Activated B cell treated with CpG ODN at 0.5 μM for 24 hours (primary cell): ENCODE data around the gene GSDME. TPM values are rescaled to one million over a fixed set of nuclear protein-coding genes. Genes with fewer than 3 reads are reported as not detected.

ENCODE experiments used
- ATAC-seq: fragments of 200-7000 bp; cut with Tn5 transposase; one replicate; pipeline ENCODE4 v1.10.0; 2021; ENCODE audit warnings: low read depth, mild to moderate bottlenecking, moderate library complexity
- CTCF ChIA-PET: fragments of 350-600 bp; sonication (Branson Sonifier 250); formaldehyde crosslinking; loops from one replicate; lab custom pipeline; 2021; ENCODE audit warnings: antibody characterized with exemption; lab: Charles Lee
- POLR2A ChIA-PET: fragments of 350-600 bp; sonication (Branson Sonifier 250); formaldehyde crosslinking; loops from one replicate; lab custom pipeline; 2021; ENCODE audit warnings: antibody characterized with exemption; lab: Charles Lee
- DNase-seq: peaks from one replicate; pipeline ENCODE4 v3.0.0; 2022
- H3K27ac Mint-ChIP-seq: one replicate; pipeline ENCODE4 v1.8.0; 2020; ENCODE audit warnings: mixed read lengths
- H3K27me3 Mint-ChIP-seq: one replicate; pipeline ENCODE4 v1.8.0; 2021; ENCODE audit warnings: mixed read lengths
- H3K36me3 Mint-ChIP-seq: one replicate; pipeline ENCODE4 v1.8.0; 2021; ENCODE audit warnings: low read depth, mixed read lengths
- H3K4me1 Mint-ChIP-seq: one replicate; pipeline ENCODE4 v1.8.0; 2021; ENCODE audit warnings: mixed read lengths
- H3K4me3 Mint-ChIP-seq: one replicate; pipeline ENCODE4 v1.8.0; 2020; ENCODE audit warnings: mild to moderate bottlenecking, mixed read lengths
- H3K9me3 Mint-ChIP-seq: one replicate; pipeline ENCODE4 v1.8.0; 2020; ENCODE audit warnings: mixed read lengths
- CTCF ChIP-seq: fragments of 200-600 bp; IDR thresholded peaks from one replicate; pipeline ENCODE4 v1.8.0; 2022; ENCODE audit warnings: antibody characterized with exemption, mild to moderate bottlenecking
- intact Hi-C: fragments of 100-400 bp; cut with micrococcal nuclease; formaldehyde crosslinking; loops from one replicate; pipeline ENCODE4 v1.15.1; 2024
- total RNA-seq: library from RNA; stranded (reverse); gene quantifications from 2 replicates; pipeline ENCODE4 v1.2.3, GENCODE V29; 2022

Gene GSDME
- total RNA-seq, 1 donor from 2014 or later = 4.1 TPM

- ATAC-seq (no peak), DNase-seq (no peak)
- Mint-ChIP-seq H3K27me3 (no peaks in the 10 kb centered on the region), H3K36me3 (no peaks in the 10 kb centered on the region), H3K27ac (no peak overlapping the region), H3K4me3 (no peak overlapping the region), H3K9me3 (peaks cover 6% of the 10 kb centered on the region), H3K4me1 (no peaks in the 10 kb centered on the region)
- ChIA-PET CTCF (no interaction called here), POLR2A (no interaction called here)
- intact Hi-C loops = no loop called here
- no peak for TF ChIP-seq CTCF
Measured at GRCh38 chr7:24742506-24743162, 14.6 kb downstream of the GSDME start.

- ChIA-PET POLR2A (no interaction called here), CTCF (no interaction called here)
- intact Hi-C loops = no loop called here
- no peak for TF ChIP-seq CTCF
- peaks cover 9% of the 10 kb centered on the region for H3K9me3 Mint-ChIP-seq
- no peaks in the 10 kb centered on the region for H3K4me1 Mint-ChIP-seq
- ATAC-seq (no peak), DNase-seq (no peak)
- no peaks in the 10 kb centered on the region for H3K27me3 Mint-ChIP-seq
- no peaks in the 10 kb centered on the region for H3K36me3 Mint-ChIP-seq
- no peak overlapping the region for H3K27ac Mint-ChIP-seq
- H3K4me3 Mint-ChIP-seq = no peak overlapping the region
Measured at GRCh38 chr7:24741679-24742505, 15.4 kb downstream of the GSDME start.

GRCh38 chr7:24740871-24741270 lies 16.4 kb downstream of the GSDME start:
- ChIA-PET POLR2A (no interaction called here), CTCF (no interaction called here)
- no peaks in the 10 kb centered on the region for H3K36me3 Mint-ChIP-seq
- H3K4me3 Mint-ChIP-seq = no peak overlapping the region
- DNase-seq (no peak), ATAC-seq (no peak)
- no peaks in the 10 kb centered on the region for H3K27me3 Mint-ChIP-seq
- intact Hi-C loops = no loop called here
- no peaks in the 10 kb centered on the region for H3K4me1 Mint-ChIP-seq
- no peak for TF ChIP-seq CTCF
- H3K9me3 Mint-ChIP-seq = peaks cover 14% of the 10 kb centered on the region
- H3K27ac Mint-ChIP-seq = no peak overlapping the region

- intact Hi-C loops = no loop called here
- ATAC-seq (no peak), DNase-seq (no peak)
- Mint-ChIP-seq H3K4me3 (no peak overlapping the region), H3K36me3 (no peaks in the 10 kb centered on the region), H3K4me1 (no peaks in the 10 kb centered on the region), H3K27ac (no peak overlapping the region), H3K9me3 (peaks cover 16% of the 10 kb centered on the region), H3K27me3 (no peaks in the 10 kb centered on the region)
- ChIA-PET CTCF (no interaction called here), POLR2A (interaction anchor here (0.7 kb wide), 1 partner anchor 14 kb away, joined by 3 read pairs; no protein-coding TSS in a partner anchor)
- no peak for TF ChIP-seq CTCF
Measured at GRCh38 chr7:24739306-24739705, 18.0 kb downstream of the GSDME start.

GRCh38 chr7:24738577-24738976 lies 18.7 kb downstream of the GSDME start:
- no peak for TF ChIP-seq CTCF
- H3K27me3 Mint-ChIP-seq = no peaks in the 10 kb centered on the region
- peaks cover 16% of the 10 kb centered on the region for H3K9me3 Mint-ChIP-seq
- no peak overlapping the region for H3K27ac Mint-ChIP-seq
- ATAC-seq (no peak), DNase-seq (no peak)
- H3K36me3 Mint-ChIP-seq = no peaks in the 10 kb centered on the region
- ChIA-PET CTCF (interaction anchor here (0.7 kb wide), 1 partner anchor 22 kb away, joined by 3 read pairs; no protein-coding TSS in a partner anchor), POLR2A (no interaction called here)
- intact Hi-C loops = no loop called here
- H3K4me1 Mint-ChIP-seq = no peaks in the 10 kb centered on the region
- H3K4me3 Mint-ChIP-seq = no peak overlapping the region
